IgD-negative memory B cell (primary cell): Measurements from ENCODE around the gene ACBD5. TPM values are rescaled to one million over a fixed set of nuclear protein-coding genes. Genes with fewer than 3 reads are reported as not detected.
"Not testable (repeated sequence)": the region's sequence is repeated elsewhere in the genome, so short reads cannot be mapped to it uniquely, and the experiment has no call there.

ENCODE experiments used
- H3K27ac Mint-ChIP-seq, 3 donors: one replicate each; pipeline ENCODE4 v1.8.0; 2020 to 2022; ENCODE audit warnings: mild to moderate bottlenecking in 3 of 3, mixed read lengths in 3 of 3, moderate library complexity in 1 of 3
- H3K27me3 Mint-ChIP-seq: one replicate; pipeline ENCODE4 v1.8.0; 2021; ENCODE audit warnings: mixed read lengths
- H3K36me3 Mint-ChIP-seq: one replicate; pipeline ENCODE4 v1.8.0; 2020; ENCODE audit warnings: mild to moderate bottlenecking, mixed read lengths
- H3K4me1 Mint-ChIP-seq, 3 donors: one replicate each; pipeline ENCODE4 v1.8.0; 2020 to 2022; ENCODE audit warnings: mixed read lengths in 3 of 3, mild to moderate bottlenecking in 1 of 3
- H3K4me3 Mint-ChIP-seq, 4 donors: one replicate each; pipeline ENCODE4 v1.8.0; 2020 to 2022; ENCODE audit warnings: mild to moderate bottlenecking in 4 of 4, mixed read lengths in 4 of 4, moderate library complexity in 3 of 4
- H3K9me3 Mint-ChIP-seq, 3 donors: one replicate each; pipeline ENCODE4 v1.8.0; 2020 to 2021; ENCODE audit warnings: mixed read lengths in 3 of 3, mild to moderate bottlenecking in 1 of 3
- polyA plus RNA-seq: library from polyadenylated mRNA; unstranded; fragments of 300-500 nt; fragmentation: Illumina TruSeq; gene quantifications from one replicate; pipeline ENCODE4 v1.2.3, GENCODE V29; 2021

ACBD5 gene, protein sequence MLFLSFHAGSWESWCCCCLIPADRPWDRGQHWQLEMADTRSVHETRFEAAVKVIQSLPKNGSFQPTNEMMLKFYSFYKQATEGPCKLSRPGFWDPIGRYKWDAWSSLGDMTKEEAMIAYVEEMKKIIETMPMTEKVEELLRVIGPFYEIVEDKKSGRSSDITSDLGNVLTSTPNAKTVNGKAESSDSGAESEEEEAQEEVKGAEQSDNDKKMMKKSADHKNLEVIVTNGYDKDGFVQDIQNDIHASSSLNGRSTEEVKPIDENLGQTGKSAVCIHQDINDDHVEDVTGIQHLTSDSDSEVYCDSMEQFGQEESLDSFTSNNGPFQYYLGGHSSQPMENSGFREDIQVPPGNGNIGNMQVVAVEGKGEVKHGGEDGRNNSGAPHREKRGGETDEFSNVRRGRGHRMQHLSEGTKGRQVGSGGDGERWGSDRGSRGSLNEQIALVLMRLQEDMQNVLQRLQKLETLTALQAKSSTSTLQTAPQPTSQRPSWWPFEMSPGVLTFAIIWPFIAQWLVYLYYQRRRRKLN
- polyA plus RNA-seq: 10.1 TPM

DNA sequence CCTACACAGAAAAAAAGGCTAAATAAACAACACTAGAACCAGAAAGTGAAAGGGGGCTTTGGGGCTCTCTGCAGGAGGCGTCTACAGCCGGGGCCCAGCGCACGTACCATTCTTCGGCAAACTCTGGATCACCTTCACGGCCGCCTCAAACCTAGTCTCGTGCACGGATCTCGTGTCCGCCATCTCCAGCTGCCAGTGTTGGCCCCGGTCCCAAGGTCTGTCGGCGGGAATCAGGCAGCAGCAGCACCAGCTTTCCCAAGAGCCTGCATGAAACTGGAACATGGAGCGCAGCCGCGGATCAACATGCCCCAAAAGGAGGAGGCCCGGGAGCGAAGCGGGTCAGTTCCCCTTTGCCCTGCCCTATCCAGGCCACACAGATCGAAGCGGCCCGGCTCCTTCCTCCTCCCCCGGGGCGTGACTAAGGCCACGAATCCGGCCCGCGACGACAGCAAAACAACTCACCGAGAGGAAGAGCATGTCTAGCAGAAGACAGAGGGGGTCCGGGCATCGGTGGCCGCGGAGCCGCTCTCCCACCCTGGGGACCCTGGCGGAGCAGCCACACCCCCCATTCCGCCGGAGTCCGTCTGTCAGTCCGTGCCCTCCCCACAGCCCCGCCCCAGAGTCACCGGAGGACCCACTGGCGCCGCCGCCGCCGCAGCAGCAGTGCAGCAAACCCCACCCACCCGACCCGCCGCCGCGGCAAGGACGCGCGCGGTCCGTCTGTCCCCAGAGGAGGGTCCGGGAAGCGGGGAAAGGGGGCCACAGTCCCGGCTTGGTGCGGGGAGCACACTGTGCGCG is at the start of gene ACBD5:
Gene ACBD5 (minus strand): TSS at position 586 of the 798 bp plus-strand sequence. CDS start 109 bp downstream, at position 477.
- Mint-ChIP-seq H3K36me3 (no peaks in the 10 kb centered on the region), H3K9me3 (no peaks in the 10 kb centered on the region), H3K4me3 (peak within 1 kb of the TSS; percentile 91 to 99 (median 96)), H3K27ac (peak within 1 kb of the TSS; percentile 99), H3K27me3 (no peaks in the 10 kb centered on the region), H3K4me1 (peaks cover 22 to 30% (median 24%) of the 10 kb centered on the region in 3 donors)

DNA sequence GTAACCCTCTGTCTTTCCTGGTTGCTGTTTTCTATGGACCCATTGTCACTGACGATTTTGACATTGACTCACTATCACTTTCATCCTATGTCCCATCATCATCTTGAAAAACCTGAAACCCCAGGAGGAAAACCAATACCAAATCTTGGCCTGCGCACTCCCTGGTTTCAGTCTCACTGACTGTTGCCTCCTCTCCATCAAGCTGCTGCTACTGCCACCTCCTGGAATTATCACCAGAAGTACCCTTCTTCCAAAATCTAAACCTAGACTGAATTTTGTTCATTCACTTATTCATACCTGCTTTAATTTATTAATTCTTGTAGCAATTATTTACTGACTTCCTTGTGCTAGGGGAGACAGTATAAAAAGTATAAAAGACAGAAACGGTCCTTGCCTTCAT is 44.5 kb upstream of the ACBD5 start:
- H3K4me3 Mint-ChIP-seq: no peak overlapping the region
- H3K4me1 Mint-ChIP-seq: no peaks in the 10 kb centered on the region
- no peak overlapping the region for H3K27ac Mint-ChIP-seq
- no peaks in the 10 kb centered on the region for H3K9me3 Mint-ChIP-seq
- H3K36me3 Mint-ChIP-seq: peaks cover 2% of the 10 kb centered on the region
- no peaks in the 10 kb centered on the region for H3K27me3 Mint-ChIP-seq

DNA sequence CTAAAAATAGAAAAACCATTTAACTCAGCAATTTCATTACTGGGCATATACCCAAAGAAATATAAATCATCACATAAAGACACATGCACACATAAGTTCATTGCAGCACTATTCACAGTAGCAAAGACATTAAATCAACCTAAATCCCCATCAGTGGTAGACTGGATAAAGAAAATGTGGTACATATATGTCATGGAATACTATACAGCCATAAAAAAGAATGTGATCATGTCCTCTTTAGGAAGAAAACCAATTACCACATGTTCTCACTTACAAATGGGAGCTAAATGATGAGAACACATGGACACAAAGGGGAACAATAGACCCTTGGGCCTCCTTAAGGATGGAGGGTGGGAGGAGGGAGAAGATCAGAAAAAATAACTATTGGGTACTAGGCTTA is 36.0 kb upstream of the ACBD5 start:
- Mint-ChIP-seq H3K4me3 (no peak overlapping the region), H3K4me1 (no peaks in the 10 kb centered on the region), H3K27ac (peak overlapping the region in 1 of 3 donors; percentile 5), H3K9me3 (peaks cover 0 to 6% (median 4%) of the 10 kb centered on the region in 3 donors), H3K27me3 (peaks cover 15% of the 10 kb centered on the region), H3K36me3 (peaks cover 2% of the 10 kb centered on the region)

DNA sequence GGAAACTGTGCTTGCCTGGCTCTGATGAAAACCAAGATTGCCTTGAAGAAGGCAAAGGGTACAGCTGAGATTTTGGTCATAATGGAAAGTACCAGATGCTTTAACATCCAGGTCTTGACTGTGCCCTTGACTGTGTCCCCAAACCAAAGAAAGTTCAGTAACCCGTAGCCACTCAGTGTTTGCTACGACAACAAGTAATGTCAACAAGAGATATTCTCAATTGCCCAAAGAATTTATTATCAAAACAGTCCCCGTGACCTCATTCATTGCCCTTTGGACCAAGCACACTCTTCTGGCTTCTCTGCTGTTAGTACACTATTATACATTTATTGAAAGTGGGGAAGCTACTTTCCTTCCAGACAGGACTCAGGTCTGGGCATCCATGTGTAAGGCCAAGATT is 25.4 kb upstream of the ACBD5 start:
- not testable (repeated sequence) for H3K9me3 Mint-ChIP-seq, H3K4me3 Mint-ChIP-seq, H3K36me3 Mint-ChIP-seq, H3K27ac Mint-ChIP-seq, H3K4me1 Mint-ChIP-seq
- H3K27me3 Mint-ChIP-seq: peaks cover 19% of the 10 kb centered on the region

DNA sequence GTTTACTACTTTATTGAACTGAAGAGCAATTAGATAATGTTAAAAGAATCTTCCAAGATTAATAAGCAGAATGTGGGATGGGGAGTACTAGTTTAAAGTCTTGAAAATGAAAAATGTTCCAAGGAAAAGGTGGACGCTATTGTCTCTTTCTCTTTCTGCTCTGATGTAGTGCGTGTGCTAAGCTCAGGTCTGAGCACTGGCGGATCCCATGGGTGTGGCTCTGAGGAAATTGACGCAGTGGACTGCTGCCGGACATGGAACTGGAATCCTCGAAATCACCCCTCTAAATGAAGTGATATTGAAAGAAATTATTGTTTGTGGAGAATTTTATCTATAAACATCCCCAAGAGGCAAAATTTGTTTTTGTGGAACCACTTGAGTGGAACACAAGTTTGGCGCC is 22.2 kb upstream of the ACBD5 start:
- H3K27ac Mint-ChIP-seq, H3K4me3 Mint-ChIP-seq, H3K36me3 Mint-ChIP-seq, H3K9me3 Mint-ChIP-seq: not testable (repeated sequence)
- Mint-ChIP-seq H3K27me3 (peaks cover 46% of the 10 kb centered on the region), H3K4me1 (peaks cover 9 to 12% (median 11%) of the 10 kb centered on the region in 3 donors)

DNA sequence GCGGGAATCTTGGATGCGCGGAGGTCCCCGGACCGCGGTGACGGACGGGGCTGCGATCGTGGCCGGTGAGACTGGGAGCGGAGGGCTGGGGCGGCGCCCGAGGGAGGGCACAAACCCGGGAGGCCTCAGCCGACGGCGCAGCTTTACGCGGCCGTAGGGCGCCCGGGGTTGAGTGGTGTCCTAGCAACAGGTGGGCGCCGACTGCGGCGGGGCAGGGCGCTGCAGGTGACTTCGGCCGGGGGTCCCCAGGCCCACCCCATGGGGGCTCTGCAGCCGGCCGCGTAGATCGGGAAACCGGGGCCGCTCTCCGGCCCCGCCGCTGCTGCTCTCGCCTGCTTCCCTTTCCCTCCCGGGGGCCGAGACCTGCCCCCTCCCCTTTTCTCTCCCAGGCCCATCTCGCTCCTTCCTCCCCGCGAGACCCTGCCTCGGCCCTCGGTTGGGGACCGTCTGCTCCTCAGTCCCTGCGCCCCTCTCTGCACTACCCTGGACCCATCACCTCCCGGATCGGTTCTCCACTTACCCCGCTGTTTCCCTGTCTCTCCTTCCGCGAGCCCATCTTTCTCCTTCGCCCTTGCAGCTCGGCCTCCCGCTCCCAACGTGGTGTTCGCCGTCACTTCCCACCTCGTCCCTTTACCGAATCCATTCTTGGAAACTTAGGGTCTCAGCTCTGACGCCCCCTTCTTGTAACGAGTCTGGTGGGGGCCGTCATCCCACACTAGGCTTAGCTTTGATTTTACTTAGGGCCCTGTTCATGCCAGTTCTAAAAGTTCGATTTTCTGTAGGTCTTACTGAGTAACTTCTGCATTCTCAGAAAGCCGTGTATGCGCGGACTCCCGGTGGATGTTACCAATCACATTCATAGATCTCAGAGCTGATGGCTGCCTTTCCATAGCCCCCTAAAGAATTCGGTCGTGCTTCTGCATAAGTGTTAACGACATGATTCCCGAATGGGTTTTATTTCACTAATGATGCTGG is 18.5 kb upstream of the ACBD5 start:
- Mint-ChIP-seq H3K36me3 (no peaks in the 10 kb centered on the region), H3K4me3 (peak overlapping the region; percentile 82 to 95 (median 90)), H3K27me3 (peaks cover 50% of the 10 kb centered on the region), H3K4me1 (peaks cover 11 to 13% (median 12%) of the 10 kb centered on the region in 3 donors), H3K9me3 (peaks cover 0 to 8% (median 0%) of the 10 kb centered on the region in 3 donors), H3K27ac (peak overlapping the region in 2 of 3 donors; percentile 12 to 86)

DNA sequence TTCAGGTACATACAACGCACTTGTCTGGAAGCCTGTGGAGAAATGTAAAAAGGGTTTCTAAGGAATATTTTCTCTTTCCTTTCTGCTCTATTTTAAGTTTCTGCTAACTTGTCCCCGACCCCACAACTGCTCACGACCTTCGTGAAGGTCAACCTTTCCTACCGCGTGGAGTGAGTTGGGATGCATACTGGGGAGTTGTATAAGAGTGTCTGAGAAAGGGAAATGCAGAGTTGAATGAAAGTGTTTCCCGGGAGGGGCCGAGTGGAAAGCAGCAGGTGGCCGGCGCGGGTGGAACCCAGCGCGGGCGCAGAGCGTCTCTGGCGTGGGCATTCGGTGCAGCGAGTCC is 17.9 kb upstream of the ACBD5 start:
- H3K9me3 Mint-ChIP-seq: peaks cover 0 to 8% (median 0%) of the 10 kb centered on the region in 3 donors
- peaks cover 48% of the 10 kb centered on the region for H3K27me3 Mint-ChIP-seq
- H3K4me1 Mint-ChIP-seq: peaks cover 11 to 14% (median 13%) of the 10 kb centered on the region in 3 donors
- no peaks in the 10 kb centered on the region for H3K36me3 Mint-ChIP-seq
- H3K4me3 Mint-ChIP-seq: peak overlapping the region; percentile 82 to 95 (median 90)
- H3K27ac Mint-ChIP-seq: peak overlapping the region in 1 of 3 donors; percentile 86

DNA sequence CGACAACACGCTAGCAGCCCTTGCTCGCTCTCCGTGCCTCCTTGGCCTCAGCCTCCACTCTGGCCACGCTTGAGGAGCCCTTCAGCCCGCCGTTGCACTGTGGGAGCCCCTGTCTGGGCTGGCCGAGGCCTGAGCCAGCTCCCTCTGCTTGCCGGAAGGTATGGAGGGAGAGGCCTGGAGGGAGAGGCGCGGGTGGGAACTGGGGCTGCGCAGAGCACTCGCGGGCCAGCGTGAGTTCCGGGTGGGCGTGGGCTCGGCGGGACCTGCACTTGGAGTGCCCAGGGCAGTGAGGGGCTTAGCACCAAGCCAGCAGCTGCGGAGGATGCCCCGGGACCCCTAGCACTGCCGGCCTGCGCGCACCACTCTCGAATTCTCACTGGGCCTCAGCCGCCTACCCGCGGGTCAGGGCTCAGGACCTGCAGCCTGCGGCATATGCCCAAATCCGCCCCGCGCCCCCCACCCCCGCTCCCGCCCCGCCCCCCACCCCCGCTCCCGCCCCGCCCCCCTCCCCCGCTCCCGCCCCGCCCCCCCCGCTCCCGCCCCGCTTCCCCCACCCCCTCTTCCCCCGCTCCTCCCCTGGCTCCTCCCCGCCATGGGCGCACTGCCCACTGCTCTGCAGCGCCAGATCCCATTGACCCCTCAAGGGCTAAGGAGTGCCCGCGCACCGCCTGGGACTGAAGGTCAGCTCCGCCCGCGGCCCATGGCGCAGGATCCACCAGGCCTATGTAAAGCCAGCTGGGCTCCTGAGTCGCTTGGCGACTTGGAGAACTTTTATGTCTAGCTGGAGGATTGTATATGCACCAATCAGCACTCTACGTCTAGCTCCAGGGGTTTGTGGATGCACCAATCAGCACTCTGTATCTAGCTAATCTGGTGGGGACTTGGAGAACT is 15.9 kb upstream of the ACBD5 start:
- peaks cover 11 to 17% (median 15%) of the 10 kb centered on the region in 3 donors for H3K4me1 Mint-ChIP-seq
- H3K4me3 Mint-ChIP-seq: peak overlapping the region in 2 of 4 donors; percentile 77 to 87
- no peaks in the 10 kb centered on the region for H3K36me3 Mint-ChIP-seq
- peaks cover 0 to 8% (median 0%) of the 10 kb centered on the region in 3 donors for H3K9me3 Mint-ChIP-seq
- H3K27ac Mint-ChIP-seq: no peak overlapping the region
- peaks cover 39% of the 10 kb centered on the region for H3K27me3 Mint-ChIP-seq

DNA sequence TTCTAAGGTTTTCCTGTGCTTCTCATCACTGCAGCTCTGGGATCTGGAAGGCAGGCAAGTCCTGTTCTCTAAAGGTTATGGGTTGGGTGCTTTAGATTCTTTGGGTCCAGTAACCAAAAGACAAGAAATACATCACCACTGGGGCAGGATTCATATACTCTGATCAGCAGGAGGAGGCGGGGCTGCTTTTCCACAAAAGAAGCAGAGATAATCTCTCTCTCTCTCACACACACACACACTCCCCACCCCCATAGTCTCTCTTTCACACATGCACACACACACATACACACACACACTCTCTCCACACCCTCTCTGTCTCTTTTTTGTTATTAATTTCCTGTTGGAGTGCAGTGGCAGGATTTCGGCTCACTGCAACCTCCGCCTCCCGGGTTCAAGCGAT is 13.0 kb upstream of the ACBD5 start:
- Mint-ChIP-seq H3K27me3 (peaks cover 18% of the 10 kb centered on the region), H3K36me3 (no peaks in the 10 kb centered on the region), H3K27ac (no peak overlapping the region), H3K4me3 (peak overlapping the region; percentile 21 to 89 (median 76)), H3K9me3 (peaks cover 0 to 8% (median 0%) of the 10 kb centered on the region in 3 donors), H3K4me1 (peaks cover 4 to 16% (median 8%) of the 10 kb centered on the region in 3 donors)

DNA sequence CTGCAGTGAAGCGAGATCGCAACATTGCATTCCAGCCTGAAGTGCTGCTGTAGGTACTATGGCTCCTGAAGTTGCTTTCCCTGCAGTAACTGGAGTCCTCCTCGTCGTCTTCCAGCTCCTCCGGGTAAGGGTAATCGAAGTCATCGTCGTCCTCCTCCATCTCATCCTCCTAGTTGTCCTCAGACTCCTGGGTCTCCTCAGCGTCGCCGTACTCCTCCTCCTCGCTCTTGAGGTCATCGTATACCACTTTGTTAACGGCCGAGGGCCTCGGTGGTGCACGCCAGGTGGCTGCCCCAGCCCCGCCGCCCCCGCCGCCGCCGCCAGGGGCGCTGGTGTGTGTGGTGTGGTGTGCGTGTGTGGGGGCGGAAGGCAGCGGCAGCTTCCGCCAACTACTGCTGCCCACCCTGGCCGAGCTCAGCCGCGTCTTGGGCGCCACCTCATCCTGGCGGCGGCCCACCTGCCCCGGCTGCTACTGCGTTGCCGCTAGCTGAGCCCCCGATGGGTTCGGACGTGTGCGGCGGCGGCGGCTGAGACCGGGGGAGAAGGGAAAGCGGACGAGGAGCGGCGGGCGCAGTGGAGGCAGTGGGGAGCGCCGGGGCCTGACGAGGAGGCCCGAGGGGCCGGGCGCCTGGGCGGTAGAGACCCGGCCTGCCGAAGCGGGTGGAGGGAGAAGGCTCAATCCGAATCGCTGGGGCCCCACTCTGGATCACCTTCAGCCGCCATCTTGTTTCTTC is 11.8 kb upstream of the ACBD5 start:
- peak overlapping the region; percentile 80 to 89 (median 83) for H3K4me3 Mint-ChIP-seq
- H3K27me3 Mint-ChIP-seq: peaks cover 7% of the 10 kb centered on the region
- no peaks in the 10 kb centered on the region for H3K36me3 Mint-ChIP-seq
- peaks cover 0 to 7% (median 0%) of the 10 kb centered on the region in 3 donors for H3K9me3 Mint-ChIP-seq
- H3K27ac Mint-ChIP-seq: peak overlapping the region; percentile 12 to 53 (median 47)
- H3K4me1 Mint-ChIP-seq: peaks cover 0 to 5% (median 3%) of the 10 kb centered on the region in 3 donors

DNA sequence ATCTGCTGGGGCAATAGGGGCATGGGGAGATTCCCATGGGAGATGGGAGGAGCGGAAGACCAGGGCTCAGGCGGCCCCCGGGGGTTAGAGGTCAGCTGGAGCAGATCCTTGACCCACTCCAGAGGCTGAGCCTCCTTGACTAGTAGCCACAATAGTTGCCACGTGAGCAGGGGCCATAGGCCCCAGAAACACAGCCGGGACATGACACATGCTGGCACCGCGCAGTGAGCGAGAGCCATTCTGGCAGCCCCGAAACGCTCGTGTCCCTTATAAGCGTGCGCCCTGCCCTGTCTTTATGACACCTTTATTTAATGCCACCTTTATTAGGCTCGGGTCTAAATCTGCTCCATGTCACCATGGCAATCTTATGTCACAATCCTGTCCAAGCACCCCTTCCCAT is 11.0 kb upstream of the ACBD5 start:
- no peaks in the 10 kb centered on the region for H3K36me3 Mint-ChIP-seq
- H3K4me3 Mint-ChIP-seq: peak overlapping the region in 3 of 4 donors; percentile 21 to 47 (median 34)
- H3K9me3 Mint-ChIP-seq: no peaks in the 10 kb centered on the region
- peaks cover 0 to 4% (median 3%) of the 10 kb centered on the region in 3 donors for H3K4me1 Mint-ChIP-seq
- no peak overlapping the region for H3K27ac Mint-ChIP-seq
- no peaks in the 10 kb centered on the region for H3K27me3 Mint-ChIP-seq

DNA sequence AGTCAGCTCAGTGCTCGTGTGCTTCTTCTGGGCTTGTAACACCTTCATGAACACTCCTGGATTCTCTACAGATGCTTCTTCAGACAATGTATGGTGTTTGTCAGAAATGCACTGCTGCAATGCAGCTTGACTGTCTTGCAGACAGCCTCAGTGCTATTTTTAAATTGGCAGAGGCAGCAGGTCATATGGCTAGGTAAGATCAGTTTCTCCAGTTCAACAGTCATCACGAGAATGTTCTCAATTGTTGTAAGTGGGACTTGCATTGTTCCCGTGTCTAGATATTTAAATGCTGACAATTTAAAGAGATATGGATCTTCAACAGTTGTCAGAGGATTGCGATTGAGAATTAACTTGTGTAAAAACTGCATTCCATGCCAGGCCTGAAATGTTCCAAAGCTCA is 7.6 kb upstream of the ACBD5 start:
- Mint-ChIP-seq H3K9me3 (no peaks in the 10 kb centered on the region), H3K36me3 (no peaks in the 10 kb centered on the region), H3K4me1 (peaks cover 4 to 10% (median 7%) of the 10 kb centered on the region in 3 donors), H3K4me3 (peak overlapping the region in 1 of 4 donors; percentile 20), H3K27ac (no peak overlapping the region), H3K27me3 (no peaks in the 10 kb centered on the region)

DNA sequence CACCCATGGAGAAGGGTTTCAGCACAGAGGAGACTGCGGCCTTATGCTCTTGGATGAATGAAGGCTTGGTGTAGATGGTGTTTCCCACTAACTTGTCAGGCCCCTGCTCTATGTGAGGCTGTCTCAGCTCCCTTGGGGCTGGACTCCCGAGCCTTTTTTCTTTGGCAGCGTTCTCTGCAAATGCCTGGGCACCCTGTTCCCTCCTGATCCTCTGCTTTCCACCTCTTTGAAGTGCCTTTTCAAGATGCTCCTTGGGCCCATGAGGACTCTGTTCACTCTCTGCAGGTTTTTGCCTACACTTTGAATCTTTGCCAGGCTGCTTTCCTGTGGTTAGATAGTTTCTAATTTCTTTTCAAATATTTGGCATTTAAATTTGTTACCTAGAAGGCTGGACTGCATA is 6.8 kb upstream of the ACBD5 start:
- Mint-ChIP-seq H3K27me3 (no peaks in the 10 kb centered on the region), H3K9me3 (no peaks in the 10 kb centered on the region), H3K36me3 (no peaks in the 10 kb centered on the region), H3K27ac (no peak overlapping the region), H3K4me1 (peaks cover 9 to 15% (median 13%) of the 10 kb centered on the region in 3 donors), H3K4me3 (peak overlapping the region in 1 of 4 donors; percentile 20)
